ENCODE measurements around the gene ERICH6B. TPM values are rescaled to one million over a fixed set of nuclear protein-coding genes. Genes with fewer than 3 reads are reported as not detected.

The ERICH6B gene
- total and polyA plus RNA-seq, 2 experiments from 2014 or later = not detected

DNA sequence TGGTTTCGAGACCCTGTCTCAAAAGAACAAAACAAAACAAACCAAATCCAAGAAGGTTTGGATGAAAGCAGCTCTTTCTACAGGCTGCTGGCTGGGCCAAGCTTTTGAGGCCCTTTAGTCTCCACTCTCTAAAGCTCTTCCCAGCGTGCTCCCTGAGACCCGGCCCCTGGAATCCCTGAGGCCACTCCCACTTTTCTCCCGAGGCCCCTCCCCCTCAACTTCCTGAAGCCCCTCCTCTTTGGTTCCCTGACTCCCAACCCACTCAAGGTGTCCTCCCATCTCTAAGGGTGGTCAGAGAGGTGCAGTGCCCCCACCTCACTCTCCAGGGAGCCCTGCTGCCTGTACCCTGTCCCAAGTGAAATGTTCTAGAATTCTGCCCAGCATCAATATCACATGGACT is 10.6 kb downstream of the ERICH6B start (continued):
- TF ChIP-seq, protein P1, sequence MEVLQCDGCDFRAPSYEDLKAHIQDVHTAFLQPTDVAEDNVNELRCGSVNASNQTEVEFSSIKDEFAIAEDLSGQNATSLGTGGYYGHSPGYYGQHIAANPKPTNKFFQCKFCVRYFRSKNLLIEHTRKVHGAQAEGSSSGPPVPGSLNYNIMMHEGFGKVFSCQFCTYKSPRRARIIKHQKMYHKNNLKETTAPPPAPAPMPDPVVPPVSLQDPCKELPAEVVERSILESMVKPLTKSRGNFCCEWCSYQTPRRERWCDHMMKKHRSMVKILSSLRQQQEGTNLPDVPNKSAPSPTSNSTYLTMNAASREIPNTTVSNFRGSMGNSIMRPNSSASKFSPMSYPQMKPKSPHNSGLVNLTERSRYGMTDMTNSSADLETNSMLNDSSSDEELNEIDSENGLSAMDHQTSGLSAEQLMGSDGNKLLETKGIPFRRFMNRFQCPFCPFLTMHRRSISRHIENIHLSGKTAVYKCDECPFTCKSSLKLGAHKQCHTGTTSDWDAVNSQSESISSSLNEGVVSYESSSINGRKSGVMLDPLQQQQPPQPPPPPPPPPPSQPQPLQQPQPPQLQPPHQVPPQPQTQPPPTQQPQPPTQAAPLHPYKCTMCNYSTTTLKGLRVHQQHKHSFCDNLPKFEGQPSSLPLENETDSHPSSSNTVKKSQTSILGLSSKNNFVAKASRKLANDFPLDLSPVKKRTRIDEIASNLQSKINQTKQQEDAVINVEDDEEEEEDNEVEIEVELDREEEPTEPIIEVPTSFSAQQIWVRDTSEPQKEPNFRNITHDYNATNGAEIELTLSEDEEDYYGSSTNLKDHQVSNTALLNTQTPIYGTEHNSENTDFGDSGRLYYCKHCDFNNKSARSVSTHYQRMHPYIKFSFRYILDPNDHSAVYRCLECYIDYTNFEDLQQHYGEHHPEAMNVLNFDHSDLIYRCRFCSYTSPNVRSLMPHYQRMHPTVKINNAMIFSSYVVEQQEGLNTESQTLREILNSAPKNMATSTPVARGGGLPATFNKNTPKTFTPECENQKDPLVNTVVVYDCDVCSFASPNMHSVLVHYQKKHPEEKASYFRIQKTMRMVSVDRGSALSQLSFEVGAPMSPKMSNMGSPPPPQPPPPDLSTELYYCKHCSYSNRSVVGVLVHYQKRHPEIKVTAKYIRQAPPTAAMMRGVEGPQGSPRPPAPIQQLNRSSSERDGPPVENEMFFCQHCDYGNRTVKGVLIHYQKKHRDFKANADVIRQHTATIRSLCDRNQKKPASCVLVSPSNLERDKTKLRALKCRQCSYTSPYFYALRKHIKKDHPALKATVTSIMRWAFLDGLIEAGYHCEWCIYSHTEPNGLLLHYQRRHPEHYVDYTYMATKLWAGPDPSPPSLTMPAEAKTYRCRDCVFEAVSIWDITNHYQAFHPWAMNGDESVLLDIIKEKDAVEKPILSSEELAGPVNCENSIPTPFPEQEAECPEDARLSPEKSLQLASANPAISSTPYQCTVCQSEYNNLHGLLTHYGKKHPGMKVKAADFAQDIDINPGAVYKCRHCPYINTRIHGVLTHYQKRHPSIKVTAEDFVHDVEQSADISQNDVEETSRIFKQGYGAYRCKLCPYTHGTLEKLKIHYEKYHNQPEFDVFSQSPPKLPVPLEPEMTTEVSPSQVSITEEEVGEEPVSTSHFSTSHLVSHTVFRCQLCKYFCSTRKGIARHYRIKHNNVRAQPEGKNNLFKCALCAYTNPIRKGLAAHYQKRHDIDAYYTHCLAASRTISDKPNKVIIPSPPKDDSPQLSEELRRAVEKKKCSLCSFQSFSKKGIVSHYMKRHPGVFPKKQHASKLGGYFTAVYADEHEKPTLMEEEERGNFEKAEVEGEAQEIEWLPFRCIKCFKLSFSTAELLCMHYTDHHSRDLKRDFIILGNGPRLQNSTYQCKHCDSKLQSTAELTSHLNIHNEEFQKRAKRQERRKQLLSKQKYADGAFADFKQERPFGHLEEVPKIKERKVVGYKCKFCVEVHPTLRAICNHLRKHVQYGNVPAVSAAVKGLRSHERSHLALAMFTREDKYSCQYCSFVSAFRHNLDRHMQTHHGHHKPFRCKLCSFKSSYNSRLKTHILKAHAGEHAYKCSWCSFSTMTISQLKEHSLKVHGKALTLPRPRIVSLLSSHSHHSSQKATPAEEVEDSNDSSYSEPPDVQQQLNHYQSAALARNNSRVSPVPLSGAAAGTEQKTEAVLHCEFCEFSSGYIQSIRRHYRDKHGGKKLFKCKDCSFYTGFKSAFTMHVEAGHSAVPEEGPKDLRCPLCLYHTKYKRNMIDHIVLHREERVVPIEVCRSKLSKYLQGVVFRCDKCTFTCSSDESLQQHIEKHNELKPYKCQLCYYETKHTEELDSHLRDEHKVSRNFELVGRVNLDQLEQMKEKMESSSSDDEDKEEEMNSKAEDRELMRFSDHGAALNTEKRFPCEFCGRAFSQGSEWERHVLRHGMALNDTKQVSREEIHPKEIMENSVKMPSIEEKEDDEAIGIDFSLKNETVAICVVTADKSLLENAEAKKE (CRISPR knock-in tag; IDR thresholded peaks at IDR 0.05) = no peak
- TF ChIP-seq CREB1 (CRISPR knock-in tag; IDR thresholded peaks at IDR 0.05; ENCODE audit: low read depth) (no peak), ZNF114 (CRISPR knock-in tag; IDR thresholded peaks at IDR 0.05) (no peak)
- TF ChIP-seq, protein P2, sequence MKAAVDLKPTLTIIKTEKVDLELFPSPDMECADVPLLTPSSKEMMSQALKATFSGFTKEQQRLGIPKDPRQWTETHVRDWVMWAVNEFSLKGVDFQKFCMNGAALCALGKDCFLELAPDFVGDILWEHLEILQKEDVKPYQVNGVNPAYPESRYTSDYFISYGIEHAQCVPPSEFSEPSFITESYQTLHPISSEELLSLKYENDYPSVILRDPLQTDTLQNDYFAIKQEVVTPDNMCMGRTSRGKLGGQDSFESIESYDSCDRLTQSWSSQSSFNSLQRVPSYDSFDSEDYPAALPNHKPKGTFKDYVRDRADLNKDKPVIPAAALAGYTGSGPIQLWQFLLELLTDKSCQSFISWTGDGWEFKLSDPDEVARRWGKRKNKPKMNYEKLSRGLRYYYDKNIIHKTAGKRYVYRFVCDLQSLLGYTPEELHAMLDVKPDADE (IDR thresholded peaks at IDR 0.05) = no peak
- TF ChIP-seq, protein P3, sequence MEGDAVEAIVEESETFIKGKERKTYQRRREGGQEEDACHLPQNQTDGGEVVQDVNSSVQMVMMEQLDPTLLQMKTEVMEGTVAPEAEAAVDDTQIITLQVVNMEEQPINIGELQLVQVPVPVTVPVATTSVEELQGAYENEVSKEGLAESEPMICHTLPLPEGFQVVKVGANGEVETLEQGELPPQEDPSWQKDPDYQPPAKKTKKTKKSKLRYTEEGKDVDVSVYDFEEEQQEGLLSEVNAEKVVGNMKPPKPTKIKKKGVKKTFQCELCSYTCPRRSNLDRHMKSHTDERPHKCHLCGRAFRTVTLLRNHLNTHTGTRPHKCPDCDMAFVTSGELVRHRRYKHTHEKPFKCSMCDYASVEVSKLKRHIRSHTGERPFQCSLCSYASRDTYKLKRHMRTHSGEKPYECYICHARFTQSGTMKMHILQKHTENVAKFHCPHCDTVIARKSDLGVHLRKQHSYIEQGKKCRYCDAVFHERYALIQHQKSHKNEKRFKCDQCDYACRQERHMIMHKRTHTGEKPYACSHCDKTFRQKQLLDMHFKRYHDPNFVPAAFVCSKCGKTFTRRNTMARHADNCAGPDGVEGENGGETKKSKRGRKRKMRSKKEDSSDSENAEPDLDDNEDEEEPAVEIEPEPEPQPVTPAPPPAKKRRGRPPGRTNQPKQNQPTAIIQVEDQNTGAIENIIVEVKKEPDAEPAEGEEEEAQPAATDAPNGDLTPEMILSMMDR (conservative IDR thresholded peaks at IDR 0.05; ENCODE audit: low read depth in 2 of 2) = no peak

DNA sequence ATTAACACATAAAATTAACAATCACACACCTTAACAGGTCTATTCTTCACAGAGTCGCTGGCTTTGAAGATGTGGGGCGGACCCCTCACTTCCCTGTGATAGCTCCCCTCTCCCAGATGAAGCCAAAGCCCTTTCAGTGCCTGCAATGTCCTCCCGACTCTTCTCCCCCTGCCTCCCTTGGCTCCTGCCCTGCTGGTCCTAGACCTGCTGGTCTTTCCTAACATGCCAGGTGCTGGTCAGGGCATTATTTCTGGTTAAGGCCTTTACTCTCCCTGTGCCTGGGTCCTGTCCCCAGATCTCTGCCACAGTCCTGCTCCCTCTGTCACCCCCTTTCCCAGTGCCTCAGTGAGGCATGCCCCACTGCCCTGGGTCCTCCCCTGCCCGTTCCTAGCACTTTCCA is 12.2 kb downstream of the ERICH6B start:
- Mint-ChIP-seq H3K9me3 (peaks cover 4% of the 10 kb centered on the region), H3K27me3 (ENCODE audit: insufficient read depth, low read depth, poor library complexity) (peaks cover 7% of the 10 kb centered on the region), H3K4me1 (no peaks in the 10 kb centered on the region), H3K27ac (no peak overlapping the region), H3K4me3 (no peak overlapping the region), H3K36me3 (ENCODE audit: low read depth) (no peaks in the 10 kb centered on the region)
- Histone ChIP-seq H3K27me3 (ENCODE audit: insufficient read depth) (no peaks in the 10 kb centered on the region), H3K9me2 (ENCODE audit: insufficient read depth) (0 out of 2 replicates have a peak, but pooled peaks cover 5% of the 10 kb centered on the region), H3K4me3 (no peak overlapping the region), H3K36me3 (ENCODE audit: insufficient read depth) (no peaks in the 10 kb centered on the region), H2AFZ (no peak overlapping the region), H3K4me1 (ENCODE audit: insufficient read depth) (no peaks in the 10 kb centered on the region), H3K27ac (ENCODE audit: low read depth) (no peak overlapping the region), H4K20me1 (replicated peaks; ENCODE audit: insufficient read depth) (no peaks in the 10 kb centered on the region), H3K4me2 (no peak overlapping the region), H3F3A (replicated peaks; ENCODE audit: low read depth) (no peaks in the 10 kb centered on the region), H3K79me2 (replicated peaks; ENCODE audit: insufficient read depth) (no peaks in the 10 kb centered on the region)
- DNase-seq (ENCODE audit: low spot score) (no peak), ATAC-seq (no peak)
- TF ChIP-seq, protein P2 (IDR thresholded peaks at IDR 0.05) = no peak
- TF ChIP-seq, protein P4, sequence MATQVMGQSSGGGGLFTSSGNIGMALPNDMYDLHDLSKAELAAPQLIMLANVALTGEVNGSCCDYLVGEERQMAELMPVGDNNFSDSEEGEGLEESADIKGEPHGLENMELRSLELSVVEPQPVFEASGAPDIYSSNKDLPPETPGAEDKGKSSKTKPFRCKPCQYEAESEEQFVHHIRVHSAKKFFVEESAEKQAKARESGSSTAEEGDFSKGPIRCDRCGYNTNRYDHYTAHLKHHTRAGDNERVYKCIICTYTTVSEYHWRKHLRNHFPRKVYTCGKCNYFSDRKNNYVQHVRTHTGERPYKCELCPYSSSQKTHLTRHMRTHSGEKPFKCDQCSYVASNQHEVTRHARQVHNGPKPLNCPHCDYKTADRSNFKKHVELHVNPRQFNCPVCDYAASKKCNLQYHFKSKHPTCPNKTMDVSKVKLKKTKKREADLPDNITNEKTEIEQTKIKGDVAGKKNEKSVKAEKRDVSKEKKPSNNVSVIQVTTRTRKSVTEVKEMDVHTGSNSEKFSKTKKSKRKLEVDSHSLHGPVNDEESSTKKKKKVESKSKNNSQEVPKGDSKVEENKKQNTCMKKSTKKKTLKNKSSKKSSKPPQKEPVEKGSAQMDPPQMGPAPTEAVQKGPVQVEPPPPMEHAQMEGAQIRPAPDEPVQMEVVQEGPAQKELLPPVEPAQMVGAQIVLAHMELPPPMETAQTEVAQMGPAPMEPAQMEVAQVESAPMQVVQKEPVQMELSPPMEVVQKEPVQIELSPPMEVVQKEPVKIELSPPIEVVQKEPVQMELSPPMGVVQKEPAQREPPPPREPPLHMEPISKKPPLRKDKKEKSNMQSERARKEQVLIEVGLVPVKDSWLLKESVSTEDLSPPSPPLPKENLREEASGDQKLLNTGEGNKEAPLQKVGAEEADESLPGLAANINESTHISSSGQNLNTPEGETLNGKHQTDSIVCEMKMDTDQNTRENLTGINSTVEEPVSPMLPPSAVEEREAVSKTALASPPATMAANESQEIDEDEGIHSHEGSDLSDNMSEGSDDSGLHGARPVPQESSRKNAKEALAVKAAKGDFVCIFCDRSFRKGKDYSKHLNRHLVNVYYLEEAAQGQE (IDR thresholded peaks at IDR 0.05; ENCODE audit: unreplicated experiment) = no peak
- TF ChIP-seq ZNF331 (CRISPR knock-in tag; IDR thresholded peaks at IDR 0.05; ENCODE audit: low read depth) (no peak), NANOG (IDR thresholded peaks at IDR 0.05; ENCODE audit: borderline replicate concordance) (no peak), ZNF114 (CRISPR knock-in tag; IDR thresholded peaks at IDR 0.05) (no peak), JUNB (IDR thresholded peaks at IDR 0.05; ENCODE audit: unreplicated experiment) (no peak)
